IMR-90 (cell line): ENCODE results near the gene PLPP4. TPM values are rescaled to one million over a fixed set of nuclear protein-coding genes. Genes with fewer than 3 reads are reported as not detected.

Experiments
- ATAC-seq: fragments of 200-7000 bp; cut with Tn5 transposase; 2 replicates; pipeline ENCODE4 v1.9.1; 2020; ENCODE audit warnings: low read depth, mild to moderate bottlenecking, moderate library complexity
- BruUV-seq: library from RNA; stranded (reverse); fragments of 400-500 nt; replicated peaks from 2 replicates; lab custom pipeline; 2021; lab: Mats Ljungman, UMichigan
- CTCF ChIA-PET: fragments of 300-600 bp; formaldehyde crosslinking; extraction: SDS; loops from one replicate; lab custom pipeline; 2021; ENCODE audit warnings: antibody characterized with exemption; lab: Yijun Ruan, JAX
- POLR2A ChIA-PET: fragments of 300-600 bp; sonication (Branson Sonifier 250); formaldehyde crosslinking; loops from one replicate; lab custom pipeline; 2022; ENCODE audit warnings: antibody characterized with exemption; ENCODE audit not compliant: unreplicated experiment; lab: Charles Lee
- DNase-seq: peaks from one replicate; pipeline ENCODE4 v3.0.0; 2013
- H2AFZ ChIP-seq: replicated peaks from 2 replicates; pipeline ENCODE3; 2013; ENCODE audit warnings: low read length, mild to moderate bottlenecking; ENCODE audit not compliant: poor library complexity
- H2AK5ac ChIP-seq: 2 replicates; pipeline ENCODE4 v1.6.1; 2013; ENCODE audit warnings: low read depth, low read length, inconsistent platforms
- H2AK9ac ChIP-seq: replicated peaks from 2 replicates; pipeline ENCODE3; 2013; ENCODE audit warnings: mild to moderate bottlenecking, low read depth, low read length, moderate library complexity; ENCODE audit not compliant: poor library complexity
- H2BK120ac ChIP-seq: 2 replicates; pipeline ENCODE4 v1.6.1; 2013; ENCODE audit warnings: low read depth, low read length, inconsistent platforms
- H2BK15ac ChIP-seq: 3 replicates; pipeline ENCODE4 v1.6.1; 2013; ENCODE audit warnings: low read depth, low read length, inconsistent platforms
- H2BK20ac ChIP-seq: 2 replicates; pipeline ENCODE4 v1.6.1; 2013; ENCODE audit warnings: low read depth, mild to moderate bottlenecking, inconsistent platforms, low read length, moderate library complexity
- H2BK5ac ChIP-seq: 2 replicates; pipeline ENCODE4 v1.6.1; 2013; ENCODE audit warnings: mild to moderate bottlenecking, low read depth, low read length, inconsistent platforms; ENCODE audit not compliant: poor library complexity, severe bottlenecking
- H3K14ac ChIP-seq: replicated peaks from 2 replicates; pipeline ENCODE4 v1.6.1; 2013; ENCODE audit warnings: low read depth, low read length, inconsistent platforms
- H3K18ac ChIP-seq: 2 replicates; pipeline ENCODE4 v1.6.1; 2013; ENCODE audit warnings: low read depth, low read length, control low read depth
- H3K23ac ChIP-seq: 2 replicates; pipeline ENCODE4 v1.6.1; 2013; ENCODE audit warnings: low read depth, low read length, inconsistent platforms
- H3K27ac ChIP-seq: 2 replicates; pipeline ENCODE4 v1.5.1; 2013; ENCODE audit warnings: mild to moderate bottlenecking, control low read depth, low read length; ENCODE audit not compliant: insufficient read depth
- H3K27me3 ChIP-seq: 2 replicates; pipeline ENCODE4 v1.6.1; 2013; ENCODE audit warnings: low read length; ENCODE audit not compliant: control insufficient read depth, insufficient read depth
- H3K36me3 ChIP-seq: 2 replicates; pipeline ENCODE4 v1.6.1; 2013; ENCODE audit warnings: low read length, mixed read lengths; ENCODE audit not compliant: control insufficient read depth, insufficient read depth
- H3K4ac ChIP-seq: 2 replicates; pipeline ENCODE4 v1.6.1; 2013; ENCODE audit warnings: low read depth, low read length, inconsistent platforms
- H3K4me1 ChIP-seq: 2 replicates; pipeline ENCODE4 v1.6.1; 2013; ENCODE audit warnings: low read length, mixed read lengths; ENCODE audit not compliant: control insufficient read depth, insufficient read depth
- H3K4me2 ChIP-seq: 2 replicates; pipeline ENCODE4 v1.6.1; 2013; ENCODE audit warnings: low read depth, mild to moderate bottlenecking, control low read depth, low read length, moderate library complexity
- H3K4me3 ChIP-seq: 2 replicates; pipeline ENCODE4 v1.5.1; 2013; ENCODE audit warnings: low read depth, mild to moderate bottlenecking, control low read depth, low read length, moderate library complexity; ENCODE audit not compliant: insufficient read depth
- H3K56ac ChIP-seq: 2 replicates; pipeline ENCODE4 v1.6.1; 2013; ENCODE audit warnings: low read length, inconsistent platforms; ENCODE audit not compliant: insufficient read depth; ENCODE audit errors: extremely low read depth
- H3K79me1 ChIP-seq, 2 experiments: 2 replicates each; pipeline ENCODE4 v1.6.1; 2013; ENCODE audit warnings: low read length in 2 of 2, inconsistent platforms in 1 of 2, low read depth in 1 of 2
- H3K9ac ChIP-seq: 2 replicates; pipeline ENCODE4 v1.6.1; 2013; ENCODE audit warnings: low read depth, low read length, control low read depth
- H3K9me1 ChIP-seq: 2 replicates; pipeline ENCODE4 v1.6.1; 2013; ENCODE audit warnings: low read length, inconsistent platforms; ENCODE audit not compliant: insufficient read depth
- H3K9me3 ChIP-seq: 2 replicates; pipeline ENCODE4 v1.6.1; 2013; ENCODE audit warnings: low read length; ENCODE audit not compliant: control insufficient read depth, insufficient read depth
- H4K20me1 ChIP-seq: 2 replicates; pipeline ENCODE4 v1.6.1; 2013; ENCODE audit warnings: low read length, inconsistent platforms; ENCODE audit not compliant: insufficient read depth
- H4K5ac ChIP-seq: 2 replicates; pipeline ENCODE4 v1.6.1; 2013; ENCODE audit warnings: mild to moderate bottlenecking, low read depth, low read length, control low read depth
- H4K8ac ChIP-seq, 2 experiments: 2 replicates each; pipeline ENCODE4 v1.6.1; 2013; ENCODE audit warnings: low read depth in 2 of 2, low read length in 2 of 2, control low read depth in 1 of 2, inconsistent platforms in 1 of 2
- H4K91ac ChIP-seq: 2 replicates; pipeline ENCODE4 v1.6.1; 2013; ENCODE audit warnings: low read depth, low read length, inconsistent platforms; ENCODE audit not compliant: insufficient read depth
- CEBPB ChIP-seq: IDR thresholded peaks from 2 replicates; pipeline ENCODE4 v1.6.1; 2012; ENCODE audit warnings: low read depth, low read length, improper control_type of control experiment
- CTCF ChIP-seq: conservative IDR thresholded peaks from 2 replicates; pipeline ENCODE4 v1.5.1; 2012; ENCODE audit warnings: mild to moderate bottlenecking, low read depth, low read length, improper control_type of control experiment
- MAFK ChIP-seq: IDR thresholded peaks from 2 replicates; pipeline ENCODE4 v1.6.1; 2012; ENCODE audit warnings: low read depth, low read length, improper control_type of control experiment
- MAZ ChIP-seq: IDR thresholded peaks from 2 replicates; pipeline ENCODE4 v1.6.1; 2012; ENCODE audit warnings: low read depth, mild to moderate bottlenecking, low read length, improper control_type of control experiment, moderate library complexity, borderline replicate concordance
- NFE2L2 ChIP-seq: fragments of 150-350 bp; IDR thresholded peaks from 2 replicates; pipeline ENCODE4 v1.6.1; 2016; ENCODE audit warnings: low read depth, mild to moderate bottlenecking, low read length
- RAD21 ChIP-seq: IDR thresholded peaks from 2 replicates; pipeline ENCODE4 v1.6.1; 2012; ENCODE audit warnings: low read length, improper control_type of control experiment
- RCOR1 ChIP-seq: IDR thresholded peaks from 2 replicates; pipeline ENCODE4 v1.6.1; 2012; ENCODE audit warnings: mild to moderate bottlenecking, low read length, improper control_type of control experiment; ENCODE audit not compliant: insufficient replicate concordance
- SMC3 ChIP-seq: fragments of 150-350 bp; IDR thresholded peaks from 2 replicates; pipeline ENCODE4 v1.6.1; 2016; ENCODE audit warnings: low read depth, mild to moderate bottlenecking, antibody characterized with exemption, low read length, moderate library complexity
- dilution Hi-C: fragments of 300-500 bp; cut with HindIII; formaldehyde crosslinking; loops from one replicate; pipeline ENCODE4 v1.14.3; 2018; ENCODE audit warnings: low sequenced_read_pairs; ENCODE audit not compliant: unreplicated experiment
- in situ Hi-C: fragments of 300-500 bp; cut with MboI; formaldehyde crosslinking; loops from 3 replicates; pipeline ENCODE4 v1.14.3; 2019; ENCODE audit warnings: low sequenced_read_pairs, inconsistent platforms, mixed read lengths
- intact Hi-C: fragments of 100-400 bp; cut with micrococcal nuclease; formaldehyde crosslinking; loops from 2 replicates; pipeline ENCODE4 v1.10.0; 2022
- polyA plus RNA-seq, 3 experiments: library from polyadenylated mRNA; depleted of rRNA; stranded (reverse); fragments of >200 nt; gene quantifications; 2 replicates each; pipeline ENCODE4 v1.2.3, GENCODE V29; 2012; ENCODE audit warnings: low replicate concordance in 1 of 3
- total RNA-seq: library from RNA; depleted of rRNA; stranded (reverse); fragments of >200 nt; gene quantifications from 2 replicates; pipeline ENCODE4 v1.2.3, GENCODE V29; 2012
- TF ChIP-seq, protein P1 (sequence below): fragments of 150-350 bp; IDR thresholded peaks from 2 replicates; pipeline ENCODE4 v1.6.1; 2016; ENCODE audit warnings: low read depth, mild to moderate bottlenecking, low read length, moderate library complexity, borderline replicate concordance
- TF ChIP-seq, protein P2 (sequence below): fragments of 150-350 bp; IDR thresholded peaks from 2 replicates; pipeline ENCODE4 v1.6.1; 2017; ENCODE audit warnings: mild to moderate bottlenecking, antibody characterized with exemption, low read length, low read depth

PLPP4 gene
- total and polyA plus RNA-seq, 2 of the 4 experiments (the other 2 are of a cell fraction), result 0.18 to 0.60 TPM

DNA sequence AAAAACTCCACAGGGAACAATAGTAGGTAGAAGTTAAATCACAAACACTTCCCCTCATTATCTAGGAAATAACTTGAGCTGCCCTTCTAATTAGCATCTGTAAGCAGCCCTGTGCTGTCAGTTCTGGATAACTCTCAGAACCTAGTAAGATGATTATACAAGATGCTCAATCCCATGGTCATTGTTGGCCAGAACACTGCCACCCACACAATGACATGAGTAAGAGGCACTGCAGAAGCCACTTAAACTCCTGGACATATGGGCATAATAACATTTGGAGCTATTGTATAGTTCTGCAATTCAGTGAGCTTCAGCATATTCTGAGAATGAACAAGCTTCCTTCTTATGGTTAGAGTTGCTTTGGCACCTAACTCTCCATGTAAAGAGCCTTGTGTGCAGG, 153.8 kb downstream of the PLPP4 start:
- H3K79me1 ChIP-seq, result no peaks in the 10 kb centered on the region
- no peak overlapping the region for H4K91ac ChIP-seq
- no peak for ATAC-seq
- no peak overlapping the region for H3K23ac ChIP-seq
- no peak overlapping the region for H2BK15ac ChIP-seq
- H2AFZ ChIP-seq, result no peak overlapping the region
- H3K4me1 ChIP-seq, result no peaks in the 10 kb centered on the region
- no peaks in the 10 kb centered on the region for H3K27me3 ChIP-seq
- H2BK120ac ChIP-seq, result no peak overlapping the region
- H3K56ac ChIP-seq, result no peak overlapping the region
- ChIA-PET POLR2A (no interaction called here), CTCF (interaction anchor here (0.6 kb wide), 1 partner anchor 57 kb away, joined by 4 read pairs; no protein-coding TSS in a partner anchor)
- no peak overlapping the region for H4K8ac ChIP-seq
- no peak overlapping the region for H3K4me3 ChIP-seq
- H3K9me3 ChIP-seq, result peaks cover 14% of the 10 kb centered on the region
- no peak overlapping the region for H4K5ac ChIP-seq
- H2BK20ac ChIP-seq, result no peak overlapping the region
- no peak overlapping the region for H3K27ac ChIP-seq
- in situ Hi-C loops, result no loop called here
- no peaks in the 10 kb centered on the region for H3K36me3 ChIP-seq
- no TSS peak for BruUV-seq
- intact Hi-C loops, result no loop called here
- H2AK5ac ChIP-seq, result no peak overlapping the region
- no peaks in the 10 kb centered on the region for H4K20me1 ChIP-seq
- H2BK5ac ChIP-seq, result no peak overlapping the region
- DNase-seq, result no peak
- no peaks in the 10 kb centered on the region for H3K9me1 ChIP-seq
- TF ChIP-seq MAZ (no peak), NFE2L2 (no peak), SMC3 (no peak), RAD21 (no peak), CEBPB (no peak), CTCF (no peak), RCOR1 (no peak), MAFK (no peak)
- TF ChIP-seq, protein P1, sequence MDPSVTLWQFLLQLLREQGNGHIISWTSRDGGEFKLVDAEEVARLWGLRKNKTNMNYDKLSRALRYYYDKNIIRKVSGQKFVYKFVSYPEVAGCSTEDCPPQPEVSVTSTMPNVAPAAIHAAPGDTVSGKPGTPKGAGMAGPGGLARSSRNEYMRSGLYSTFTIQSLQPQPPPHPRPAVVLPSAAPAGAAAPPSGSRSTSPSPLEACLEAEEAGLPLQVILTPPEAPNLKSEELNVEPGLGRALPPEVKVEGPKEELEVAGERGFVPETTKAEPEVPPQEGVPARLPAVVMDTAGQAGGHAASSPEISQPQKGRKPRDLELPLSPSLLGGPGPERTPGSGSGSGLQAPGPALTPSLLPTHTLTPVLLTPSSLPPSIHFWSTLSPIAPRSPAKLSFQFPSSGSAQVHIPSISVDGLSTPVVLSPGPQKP, result no peak
- TF ChIP-seq, protein P2, sequence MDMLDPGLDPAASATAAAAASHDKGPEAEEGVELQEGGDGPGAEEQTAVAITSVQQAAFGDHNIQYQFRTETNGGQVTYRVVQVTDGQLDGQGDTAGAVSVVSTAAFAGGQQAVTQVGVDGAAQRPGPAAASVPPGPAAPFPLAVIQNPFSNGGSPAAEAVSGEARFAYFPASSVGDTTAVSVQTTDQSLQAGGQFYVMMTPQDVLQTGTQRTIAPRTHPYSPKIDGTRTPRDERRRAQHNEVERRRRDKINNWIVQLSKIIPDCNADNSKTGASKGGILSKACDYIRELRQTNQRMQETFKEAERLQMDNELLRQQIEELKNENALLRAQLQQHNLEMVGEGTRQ, result no peak
- dilution Hi-C loops, result no loop called here
- no peak overlapping the region for H3K18ac ChIP-seq
- H3K4ac ChIP-seq, result no peak overlapping the region
- H3K4me2 ChIP-seq, result no peak overlapping the region
- H2AK9ac ChIP-seq, result no peak overlapping the region
- H3K9ac ChIP-seq, result no peak overlapping the region
- no peak overlapping the region for H3K14ac ChIP-seq
